Muscle layer of duodenum (tissue), 2 donors: ENCODE measurements around the gene PTPRN2.
A peak's percentile ranks its signal among the peaks of the same experiment; 100 is the strongest.
"Not testable (repeated sequence)": the region's sequence is repeated elsewhere in the genome, so short reads cannot be mapped to it uniquely, and the experiment has no call there.

Source experiments
- H3K27ac ChIP-seq: one replicate; pipeline ENCODE4 v1.7.0; 2013; ENCODE audit warnings: mild to moderate bottlenecking, low read length
- H3K27me3 ChIP-seq: one replicate; pipeline ENCODE4 v1.7.0; 2013; ENCODE audit warnings: low read depth, mild to moderate bottlenecking, control low read depth, low read length
- H3K36me3 ChIP-seq, 2 donors: one replicate each; pipeline ENCODE4 v1.7.0; 2013; ENCODE audit warnings: low read length in 2 of 2, control low read depth in 1 of 2, mild to moderate bottlenecking in 1 of 2; ENCODE audit not compliant: insufficient read depth in 2 of 2, control insufficient read depth in 1 of 2
- H3K4me1 ChIP-seq, 2 donors: one replicate each; pipeline ENCODE4 v1.7.0; 2013; ENCODE audit warnings: low read length in 2 of 2, mild to moderate bottlenecking in 2 of 2, control low read depth in 1 of 2, moderate library complexity in 1 of 2; ENCODE audit not compliant: insufficient read depth in 2 of 2, control insufficient read depth in 1 of 2
- H3K4me3 ChIP-seq, 2 donors: one replicate each; pipeline ENCODE4 v1.7.0; 2013; ENCODE audit warnings: low read length in 2 of 2, low read depth in 1 of 2, mild to moderate bottlenecking in 1 of 2
- H3K9me3 ChIP-seq, 2 donors: one replicate each; pipeline ENCODE4 v1.7.0; 2013; ENCODE audit warnings: low read length in 2 of 2, control low read depth in 1 of 2, mild to moderate bottlenecking in 1 of 2; ENCODE audit not compliant: control insufficient read depth in 1 of 2
- donor health status: healthy.

PTPRN2 gene

GRCh38 chr7:157564517-157565177, 1023.0 kb downstream of the PTPRN2 start:
- no peaks in the 10 kb centered on the region for H3K9me3 ChIP-seq
- H3K27me3 ChIP-seq: no peaks in the 10 kb centered on the region
- H3K4me1 ChIP-seq: peaks cover 0 to 5% of the 10 kb centered on the region in 2 donors
- peak overlapping the region in 1 of 2 donors; percentile 3 for H3K4me3 ChIP-seq
- no peak overlapping the region for H3K27ac ChIP-seq
- H3K36me3 ChIP-seq: no peaks in the 10 kb centered on the region

GRCh38 chr7:157563467-157564135, 1024.0 kb downstream of the PTPRN2 start:
- not testable (repeated sequence) for H3K4me3 ChIP-seq, H3K4me1 ChIP-seq, H3K27ac ChIP-seq, H3K36me3 ChIP-seq, H3K27me3 ChIP-seq, H3K9me3 ChIP-seq

DNA sequence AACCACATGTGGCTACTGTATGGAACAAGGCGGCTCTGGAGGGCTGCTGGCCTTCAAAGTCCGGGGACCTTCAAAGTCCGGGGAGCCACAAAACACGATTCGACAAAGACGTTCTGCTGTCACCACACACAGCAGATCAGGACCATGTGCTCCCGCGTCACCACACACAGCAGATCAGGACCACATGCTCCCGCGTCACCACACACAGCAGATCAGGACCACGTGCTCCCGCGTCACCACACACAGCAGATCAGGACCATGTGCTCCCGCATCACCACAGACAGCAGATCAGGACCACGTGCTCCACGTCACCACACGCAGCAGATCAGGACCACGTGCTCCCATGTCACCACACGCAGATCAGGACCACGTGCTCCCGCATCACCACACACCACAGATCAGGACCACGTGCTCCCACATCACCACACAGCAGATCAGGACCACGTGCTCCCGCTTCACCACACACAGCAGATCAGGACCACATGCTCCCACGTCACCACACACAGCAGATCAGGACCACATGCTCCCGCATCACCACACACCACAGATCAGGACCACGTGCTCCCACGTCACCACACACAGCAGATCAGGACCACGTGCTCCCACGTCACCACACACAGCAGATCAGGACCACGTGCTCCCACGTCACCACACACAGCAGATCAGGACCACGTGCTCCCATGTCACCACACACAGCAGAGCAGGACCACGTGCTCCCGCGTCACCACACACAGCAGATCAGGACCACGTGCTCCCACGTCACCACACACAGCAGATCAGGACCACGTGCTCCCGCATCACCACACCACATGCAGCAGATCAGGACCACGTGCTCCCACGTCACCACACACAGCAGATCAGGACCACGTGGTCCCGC, 1024.9 kb downstream of the PTPRN2 start:
- H3K27me3 ChIP-seq, H3K9me3 ChIP-seq, H3K4me1 ChIP-seq, H3K27ac ChIP-seq, H3K4me3 ChIP-seq, H3K36me3 ChIP-seq: not testable (repeated sequence)

DNA sequence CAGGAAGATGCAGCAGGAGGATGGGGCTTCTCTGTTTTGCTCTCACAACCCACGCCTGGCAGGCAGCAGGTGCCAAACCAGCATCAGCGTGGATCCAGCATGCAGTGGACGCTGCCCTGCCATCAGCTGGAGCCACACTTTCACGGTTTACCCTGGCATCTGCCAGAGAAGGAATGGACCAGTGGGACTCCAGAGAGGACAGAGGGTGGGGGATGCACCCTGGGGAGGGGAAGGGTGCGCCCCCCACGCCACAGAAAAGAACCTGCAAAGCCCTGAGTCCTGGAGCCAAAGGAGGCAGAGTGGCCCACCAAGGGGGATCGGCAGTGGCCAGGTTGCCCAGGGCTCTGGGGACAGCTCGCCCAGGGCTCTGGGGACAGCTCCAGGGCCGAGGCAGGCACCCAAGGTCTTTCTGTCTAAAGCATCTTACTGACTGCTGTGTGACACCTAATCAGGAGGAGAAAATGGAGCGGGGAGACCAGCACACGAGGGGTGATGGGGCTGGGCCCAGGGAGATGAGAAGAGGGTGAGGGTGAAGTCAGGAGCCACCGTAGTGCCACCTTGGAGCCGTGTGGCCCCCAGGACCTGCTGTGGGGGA, 1025.7 kb downstream of the PTPRN2 start:
- Histone ChIP-seq H3K4me3 (no peak overlapping the region), H3K27ac (no peak overlapping the region)

DNA sequence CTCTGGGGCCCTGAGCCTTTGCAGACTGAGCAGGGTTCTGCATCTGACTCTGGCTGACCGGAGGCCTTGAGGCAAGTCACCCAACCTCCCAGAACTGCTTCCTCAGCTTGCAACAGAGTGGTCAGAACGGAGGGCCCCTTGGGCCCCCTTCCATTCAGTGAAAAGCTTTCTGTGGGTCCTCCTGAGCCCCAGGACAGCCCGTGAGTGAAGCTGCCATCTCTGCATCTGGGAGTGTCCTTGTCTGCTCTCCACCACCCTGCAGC, 1026.2 kb downstream of the PTPRN2 start:
- H3K36me3 ChIP-seq: no peaks in the 10 kb centered on the region
- no peak overlapping the region for H3K27ac ChIP-seq
- H3K9me3 ChIP-seq: no peaks in the 10 kb centered on the region
- H3K27me3 ChIP-seq: no peaks in the 10 kb centered on the region
- H3K4me1 ChIP-seq: no peaks in the 10 kb centered on the region
- no peak overlapping the region for H3K4me3 ChIP-seq

More for the DNA sequence above, 1025.7 kb downstream of the PTPRN2 start:
- Histone ChIP-seq H3K36me3 (no peaks in the 10 kb centered on the region), H3K27me3 (no peaks in the 10 kb centered on the region), H3K9me3 (no peaks in the 10 kb centered on the region), H3K4me1 (no peaks in the 10 kb centered on the region)

DNA sequence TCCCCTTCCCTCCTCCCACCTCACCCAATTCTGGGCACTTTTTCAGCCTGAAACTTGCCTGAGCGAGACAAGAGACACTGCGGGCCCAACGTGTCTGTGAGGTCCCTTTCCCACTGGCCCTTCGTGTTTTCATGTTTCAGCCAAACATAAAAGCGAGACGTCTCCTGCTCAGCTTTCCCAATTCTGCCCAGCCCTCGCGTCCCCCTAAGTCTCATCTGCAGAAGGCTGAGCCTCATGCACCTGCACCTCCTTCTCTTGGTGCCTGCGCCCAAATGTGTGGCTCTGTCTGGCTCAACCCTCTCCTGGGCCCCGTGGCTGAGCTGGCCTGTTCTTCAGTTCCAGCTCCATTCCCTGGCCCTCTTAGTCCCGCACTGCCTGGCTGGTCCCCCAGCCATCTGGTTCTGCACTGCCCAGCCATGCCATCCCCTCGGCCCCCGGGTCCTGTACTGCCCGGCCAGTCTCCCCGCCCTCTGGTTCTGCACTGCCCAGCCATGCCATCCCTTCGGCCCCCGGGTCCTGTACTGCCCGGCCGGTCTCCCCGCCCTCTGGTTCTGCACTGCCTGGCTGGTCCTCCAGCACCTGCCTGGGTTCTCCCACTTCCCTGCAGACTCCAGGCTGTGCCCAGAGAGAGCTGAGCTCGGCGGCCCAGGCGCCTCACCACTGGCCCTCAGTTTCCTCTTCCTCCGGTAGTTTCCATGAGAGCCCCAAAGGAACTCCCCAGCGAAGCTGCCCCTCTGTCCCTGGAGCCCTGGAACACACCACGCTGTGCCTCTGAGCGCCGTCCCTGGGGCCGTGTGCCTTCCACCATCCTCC, 1026.7 kb downstream of the PTPRN2 start:
- no peaks in the 10 kb centered on the region for H3K4me1 ChIP-seq
- no peaks in the 10 kb centered on the region for H3K27me3 ChIP-seq
- H3K9me3 ChIP-seq: no peaks in the 10 kb centered on the region
- H3K4me3 ChIP-seq: no peak overlapping the region
- H3K27ac ChIP-seq: no peak overlapping the region
- H3K36me3 ChIP-seq: no peaks in the 10 kb centered on the region

GRCh38 chr7:157560258-157560654, 1027.4 kb downstream of the PTPRN2 start:
- H3K27me3 ChIP-seq: no peaks in the 10 kb centered on the region
- H3K4me3 ChIP-seq: no peak overlapping the region
- no peaks in the 10 kb centered on the region for H3K9me3 ChIP-seq
- no peak overlapping the region for H3K27ac ChIP-seq
- H3K36me3 ChIP-seq: no peaks in the 10 kb centered on the region
- no peaks in the 10 kb centered on the region for H3K4me1 ChIP-seq

DNA sequence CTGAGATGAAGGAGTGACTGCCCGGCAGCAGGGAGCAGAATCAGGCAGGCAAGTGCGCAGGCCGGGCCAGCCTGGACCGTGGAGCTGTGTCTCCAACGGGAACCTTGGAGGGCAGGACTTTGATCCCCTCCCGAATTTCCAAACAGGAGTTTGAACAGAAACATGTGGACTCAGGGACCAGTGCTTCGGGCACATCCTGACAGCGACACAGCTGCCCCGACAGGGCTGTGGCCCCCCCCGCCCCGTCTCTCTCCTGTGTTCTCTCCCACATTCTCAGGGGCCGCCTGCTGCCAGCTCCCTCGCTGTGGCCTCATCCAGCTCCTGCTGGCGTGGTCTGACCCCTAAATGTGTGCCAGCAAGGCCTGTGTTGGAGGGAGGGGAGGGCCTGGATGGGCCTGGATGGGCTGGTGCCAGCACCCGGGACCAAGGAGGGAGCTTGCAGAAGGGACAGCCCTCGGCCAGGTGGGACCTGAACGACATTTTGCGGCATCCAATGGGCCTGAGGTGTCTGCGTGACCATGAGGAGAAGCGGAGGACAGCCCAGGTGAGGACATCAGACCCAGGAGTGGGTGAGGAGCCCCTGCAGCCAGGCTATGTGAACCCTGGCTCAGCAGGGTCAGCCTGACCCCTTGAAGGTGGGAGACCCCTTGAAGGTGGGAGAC, 1027.9 kb downstream of the PTPRN2 start:
- H3K27ac ChIP-seq: no peak overlapping the region
- H3K4me3 ChIP-seq: no peak overlapping the region
- no peaks in the 10 kb centered on the region for H3K27me3 ChIP-seq
- no peaks in the 10 kb centered on the region for H3K9me3 ChIP-seq
- H3K4me1 ChIP-seq: no peaks in the 10 kb centered on the region
- no peaks in the 10 kb centered on the region for H3K36me3 ChIP-seq

GRCh38 chr7:157558875-157559595, 1028.6 kb downstream of the PTPRN2 start:
- no peaks in the 10 kb centered on the region for H3K27me3 ChIP-seq
- H3K27ac ChIP-seq: no peak overlapping the region
- no peak overlapping the region for H3K4me3 ChIP-seq
- H3K9me3 ChIP-seq: no peaks in the 10 kb centered on the region
- H3K36me3 ChIP-seq: no peaks in the 10 kb centered on the region
- H3K4me1 ChIP-seq: no peaks in the 10 kb centered on the region

- no peaks in the 10 kb centered on the region for H3K27me3 ChIP-seq
- H3K9me3 ChIP-seq: no peaks in the 10 kb centered on the region
- H3K27ac ChIP-seq: no peak overlapping the region
- H3K4me3 ChIP-seq: no peak overlapping the region
- H3K4me1 ChIP-seq: no peaks in the 10 kb centered on the region
- H3K36me3 ChIP-seq: no peaks in the 10 kb centered on the region
These were observed 1029.1 kb downstream of the PTPRN2 start for GRCh38 chr7:157558516-157558874.
